BJ (cell line): Measurements from ENCODE around the gene FMNL2. TPM values are rescaled to one million over a fixed set of nuclear protein-coding genes. Genes with fewer than 3 reads are reported as not detected.

Experiments
- CTCF ChIA-PET: fragments of 350-600 bp; formaldehyde crosslinking; extraction: SDS; loops from one replicate; lab custom pipeline; 2021; ENCODE audit warnings: antibody characterized with exemption, inconsistent platforms; lab: Yijun Ruan, JAX
- POLR2A ChIA-PET: fragments of 300-600 bp; sonication (Branson Sonifier 250); formaldehyde crosslinking; extraction: SDS; loops from one replicate; lab custom pipeline; 2021; ENCODE audit warnings: antibody characterized with exemption; lab: Charles Lee
- DNase-seq: peaks from one replicate; pipeline ENCODE4 v3.0.0-alpha.2; 2011; ENCODE audit warnings: low read depth
- H3K27me3 ChIP-seq: 2 replicates; pipeline ENCODE4 v1.6.0; 2011; ENCODE audit warnings: low read length; ENCODE audit not compliant: control insufficient read depth, insufficient read depth
- H3K36me3 ChIP-seq: 2 replicates; pipeline ENCODE4 v1.5.1; 2011; ENCODE audit warnings: low read length; ENCODE audit not compliant: control insufficient read depth, insufficient read depth
- H3K4me3 ChIP-seq: 2 replicates; pipeline ENCODE4 v1.5.1; 2011; ENCODE audit warnings: low read depth, mild to moderate bottlenecking, control low read depth, low read length
- polyA plus RNA-seq: library from polyadenylated mRNA; depleted of rRNA; stranded (reverse); fragments of >200 nt; gene quantifications from 2 replicates; pipeline ENCODE4 v1.2.3, GENCODE V29; 2011
- TF ChIP-seq, protein P1 (sequence below): IDR thresholded peaks from 2 replicates; pipeline ENCODE4 v1.5.1; 2011; ENCODE audit warnings: low read depth, mild to moderate bottlenecking, control low read depth, inconsistent platforms, low read length, moderate library complexity; ENCODE audit not compliant: insufficient read depth

FMNL2 gene
- polyA plus RNA-seq, 1 experiment, result 2.4 TPM

DNA sequence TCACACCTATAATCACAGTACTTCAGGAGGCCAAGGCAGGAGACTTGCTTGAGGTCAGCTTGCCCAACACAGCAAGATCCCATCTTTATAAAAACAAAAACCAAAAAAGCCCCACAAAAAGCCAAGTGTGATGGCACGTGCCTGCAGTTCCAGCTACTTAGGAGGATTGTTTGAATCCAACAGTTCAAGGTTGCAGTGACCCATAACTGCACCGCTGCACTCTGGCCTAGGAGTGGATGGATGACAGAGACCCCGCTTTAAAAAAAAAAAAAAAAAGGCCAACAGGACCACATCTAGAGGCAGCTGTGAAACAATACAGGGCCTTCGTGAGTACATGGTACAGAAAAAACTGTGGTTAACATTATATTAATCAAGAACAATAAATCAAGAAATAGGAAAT is 326.1 kb downstream of the FMNL2 start:
- ChIA-PET CTCF (no interaction called here), POLR2A (no interaction called here)
- Histone ChIP-seq H3K27me3 (no peaks in the 10 kb centered on the region), H3K4me3 (no peak overlapping the region), H3K36me3 (peaks cover 11% of the 10 kb centered on the region)
- TF ChIP-seq, protein P1, sequence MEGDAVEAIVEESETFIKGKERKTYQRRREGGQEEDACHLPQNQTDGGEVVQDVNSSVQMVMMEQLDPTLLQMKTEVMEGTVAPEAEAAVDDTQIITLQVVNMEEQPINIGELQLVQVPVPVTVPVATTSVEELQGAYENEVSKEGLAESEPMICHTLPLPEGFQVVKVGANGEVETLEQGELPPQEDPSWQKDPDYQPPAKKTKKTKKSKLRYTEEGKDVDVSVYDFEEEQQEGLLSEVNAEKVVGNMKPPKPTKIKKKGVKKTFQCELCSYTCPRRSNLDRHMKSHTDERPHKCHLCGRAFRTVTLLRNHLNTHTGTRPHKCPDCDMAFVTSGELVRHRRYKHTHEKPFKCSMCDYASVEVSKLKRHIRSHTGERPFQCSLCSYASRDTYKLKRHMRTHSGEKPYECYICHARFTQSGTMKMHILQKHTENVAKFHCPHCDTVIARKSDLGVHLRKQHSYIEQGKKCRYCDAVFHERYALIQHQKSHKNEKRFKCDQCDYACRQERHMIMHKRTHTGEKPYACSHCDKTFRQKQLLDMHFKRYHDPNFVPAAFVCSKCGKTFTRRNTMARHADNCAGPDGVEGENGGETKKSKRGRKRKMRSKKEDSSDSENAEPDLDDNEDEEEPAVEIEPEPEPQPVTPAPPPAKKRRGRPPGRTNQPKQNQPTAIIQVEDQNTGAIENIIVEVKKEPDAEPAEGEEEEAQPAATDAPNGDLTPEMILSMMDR, result no peak
- no peak for DNase-seq

DNA sequence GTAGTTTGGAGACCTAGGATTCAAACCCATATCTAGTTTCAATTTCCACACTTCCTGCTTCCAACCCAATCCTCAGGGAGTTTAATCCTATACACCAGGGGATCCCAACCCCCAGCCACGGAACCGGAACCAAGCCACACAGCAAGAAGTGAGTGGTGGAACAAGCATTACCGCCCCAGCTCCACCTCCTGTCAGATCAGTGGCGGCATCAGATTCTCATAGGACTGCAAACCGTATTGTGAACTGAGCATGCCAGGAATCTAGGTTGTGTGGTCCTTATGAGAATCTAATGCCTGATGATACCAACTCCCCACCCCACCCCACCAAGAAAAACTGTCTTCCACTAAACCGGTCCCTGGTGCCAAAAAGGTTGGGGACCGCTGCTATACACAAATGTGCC is 329.8 kb downstream of the FMNL2 start:
- ChIA-PET CTCF (no interaction called here), POLR2A (no interaction called here)
- H3K4me3 ChIP-seq, result no peak overlapping the region
- H3K27me3 ChIP-seq, result no peaks in the 10 kb centered on the region
- TF ChIP-seq, protein P1, result no peak
- no peak for DNase-seq
- H3K36me3 ChIP-seq, result peaks cover 8% of the 10 kb centered on the region

DNA sequence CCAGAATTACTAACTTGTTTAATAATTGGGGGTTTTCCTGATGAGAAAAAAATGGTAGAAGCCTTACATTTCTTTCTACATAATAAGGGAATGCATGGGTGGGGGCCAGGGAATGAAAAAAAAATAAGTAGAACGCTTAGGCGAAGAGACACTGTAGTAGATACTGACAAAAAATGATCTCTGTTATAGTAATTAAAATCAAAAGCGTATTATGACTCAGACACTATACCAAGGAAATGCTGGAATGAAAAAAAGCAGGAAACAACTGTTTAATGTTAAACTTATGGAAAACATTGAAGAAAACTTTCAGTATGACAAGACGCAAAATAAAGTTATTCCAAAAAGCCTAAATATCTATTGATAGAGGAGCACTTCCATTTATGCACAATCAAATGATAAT is 339.4 kb downstream of the FMNL2 start:
- CTCF ChIA-PET, result no interaction called here

DNA sequence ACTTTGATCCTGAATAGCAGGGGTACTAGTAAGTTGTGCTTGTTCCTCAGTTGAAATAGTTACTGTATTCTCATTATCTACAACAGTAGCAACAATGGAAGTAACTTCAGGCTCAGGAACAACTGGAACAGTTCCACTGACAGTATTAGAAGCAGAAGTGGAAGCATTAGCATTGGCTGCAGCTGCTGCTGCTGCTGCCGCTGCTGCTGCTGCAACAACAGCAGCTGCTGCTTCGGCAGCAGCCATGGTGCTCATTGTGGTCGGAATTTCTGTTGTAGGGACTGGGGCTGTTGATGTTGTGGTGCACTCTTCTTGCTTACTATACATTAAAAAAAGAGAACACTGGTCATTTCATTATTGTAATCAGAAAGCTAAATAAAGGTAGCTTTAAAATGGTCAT is 341.5 kb downstream of the FMNL2 start:
- POLR2A ChIA-PET, result interaction anchor here (0.6 kb wide), 1 partner anchor 246 kb away, joined by 3 read pairs; no protein-coding TSS in a partner anchor
- Histone ChIP-seq H3K4me3 (no peak overlapping the region), H3K36me3 (peaks cover 11% of the 10 kb centered on the region), H3K27me3 (no peaks in the 10 kb centered on the region)
- no peak for DNase-seq
- TF ChIP-seq, protein P1, result no peak
- CTCF ChIA-PET, result interaction anchor here (0.6 to 0.8 kb wide), 2 partner anchors 13 to 64 kb away, joined by 3 read pairs; no protein-coding TSS in a partner anchor

More for the DNA sequence above, 339.4 kb downstream of the FMNL2 start:
- DNase-seq, result no peak
- TF ChIP-seq, protein P1, result no peak
- H3K4me3 ChIP-seq, result no peak overlapping the region
- POLR2A ChIA-PET, result no interaction called here
- H3K27me3 ChIP-seq, result no peaks in the 10 kb centered on the region
- peaks cover 9% of the 10 kb centered on the region for H3K36me3 ChIP-seq

DNA sequence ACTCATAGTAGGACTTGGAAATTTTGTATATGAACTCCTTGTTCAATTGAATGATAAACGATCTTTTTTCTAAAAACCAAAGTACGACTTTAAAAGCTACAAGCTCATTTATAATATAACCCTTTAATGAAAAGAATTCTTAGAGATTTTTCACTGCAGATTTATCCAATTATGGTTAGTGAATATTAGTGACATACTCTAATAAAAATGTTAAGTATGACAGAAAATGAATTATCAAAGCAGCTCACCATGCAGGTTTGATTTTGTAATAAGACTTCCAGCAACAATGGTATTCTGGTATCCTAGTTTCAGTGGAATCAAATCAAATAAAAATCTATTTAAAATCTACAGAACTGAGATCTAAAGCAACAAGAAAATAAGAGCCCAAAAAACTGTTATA is 343.8 kb downstream of the FMNL2 start:
- CTCF ChIA-PET, result no interaction called here
- H3K36me3 ChIP-seq, result peaks cover 11% of the 10 kb centered on the region

More for the DNA sequence above, 343.8 kb downstream of the FMNL2 start:
- H3K4me3 ChIP-seq, result no peak overlapping the region
- DNase-seq, result no peak
- POLR2A ChIA-PET, result no interaction called here
- TF ChIP-seq, protein P1, result no peak
- no peaks in the 10 kb centered on the region for H3K27me3 ChIP-seq
